SK-N-SH (cell line): ENCODE measurements around the gene INS.

ENCODE experiments used
- EP300 ChIP-seq, 2 experiments: IDR thresholded peaks; 2 replicates each; pipeline versions ENCODE4 v1.4.0 to v1.6.1; 2012; ENCODE audit warnings: borderline replicate concordance in 1 of 2, low read depth in 1 of 2, low read length in 1 of 2
- TF ChIP-seq, protein P1 (sequence below): IDR thresholded peaks from 2 replicates; pipeline ENCODE4 v1.6.1; 2012; ENCODE audit warnings: mild to moderate bottlenecking, low read depth, low read length, moderate library complexity

DNA sequence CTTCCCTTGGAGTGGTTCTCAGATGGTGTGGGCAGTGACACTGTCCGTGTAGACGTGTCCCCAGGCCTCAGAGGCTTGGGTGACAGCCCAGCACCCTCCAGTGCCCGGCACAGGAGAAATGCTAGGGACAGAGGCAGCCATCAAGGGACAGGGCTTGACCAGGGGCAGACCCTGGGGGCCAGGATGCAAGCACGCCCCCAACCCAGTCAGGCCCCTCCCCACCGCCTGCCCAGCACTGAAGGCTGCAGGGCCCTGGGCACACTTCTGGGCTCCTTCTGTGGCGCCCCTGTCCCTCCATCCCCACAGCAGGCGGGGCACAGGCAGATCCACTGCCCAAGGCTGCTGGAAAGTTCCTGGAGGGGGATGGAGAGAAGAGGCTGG is 32.9 kb downstream of the INS start:
- TF ChIP-seq, protein P1, sequence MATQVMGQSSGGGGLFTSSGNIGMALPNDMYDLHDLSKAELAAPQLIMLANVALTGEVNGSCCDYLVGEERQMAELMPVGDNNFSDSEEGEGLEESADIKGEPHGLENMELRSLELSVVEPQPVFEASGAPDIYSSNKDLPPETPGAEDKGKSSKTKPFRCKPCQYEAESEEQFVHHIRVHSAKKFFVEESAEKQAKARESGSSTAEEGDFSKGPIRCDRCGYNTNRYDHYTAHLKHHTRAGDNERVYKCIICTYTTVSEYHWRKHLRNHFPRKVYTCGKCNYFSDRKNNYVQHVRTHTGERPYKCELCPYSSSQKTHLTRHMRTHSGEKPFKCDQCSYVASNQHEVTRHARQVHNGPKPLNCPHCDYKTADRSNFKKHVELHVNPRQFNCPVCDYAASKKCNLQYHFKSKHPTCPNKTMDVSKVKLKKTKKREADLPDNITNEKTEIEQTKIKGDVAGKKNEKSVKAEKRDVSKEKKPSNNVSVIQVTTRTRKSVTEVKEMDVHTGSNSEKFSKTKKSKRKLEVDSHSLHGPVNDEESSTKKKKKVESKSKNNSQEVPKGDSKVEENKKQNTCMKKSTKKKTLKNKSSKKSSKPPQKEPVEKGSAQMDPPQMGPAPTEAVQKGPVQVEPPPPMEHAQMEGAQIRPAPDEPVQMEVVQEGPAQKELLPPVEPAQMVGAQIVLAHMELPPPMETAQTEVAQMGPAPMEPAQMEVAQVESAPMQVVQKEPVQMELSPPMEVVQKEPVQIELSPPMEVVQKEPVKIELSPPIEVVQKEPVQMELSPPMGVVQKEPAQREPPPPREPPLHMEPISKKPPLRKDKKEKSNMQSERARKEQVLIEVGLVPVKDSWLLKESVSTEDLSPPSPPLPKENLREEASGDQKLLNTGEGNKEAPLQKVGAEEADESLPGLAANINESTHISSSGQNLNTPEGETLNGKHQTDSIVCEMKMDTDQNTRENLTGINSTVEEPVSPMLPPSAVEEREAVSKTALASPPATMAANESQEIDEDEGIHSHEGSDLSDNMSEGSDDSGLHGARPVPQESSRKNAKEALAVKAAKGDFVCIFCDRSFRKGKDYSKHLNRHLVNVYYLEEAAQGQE, result no peak
- no peak for TF ChIP-seq EP300 (IDR thresholded peaks at IDR 0.05; ENCODE audit: borderline replicate concordance in 1 of 2, low read depth in 1 of 2, low read length in 1 of 2)
